IMR-90 (cell line): Measurements from ENCODE around the gene NOP16. TPM values are rescaled to one million over a fixed set of nuclear protein-coding genes. Genes with fewer than 3 reads are reported as not detected.

Source experiments
- ATAC-seq: fragments of 200-7000 bp; cut with Tn5 transposase; 2 replicates; pipeline ENCODE4 v1.9.1; 2020; ENCODE audit warnings: low read depth, mild to moderate bottlenecking, moderate library complexity
- BruUV-seq: library from RNA; stranded (reverse); fragments of 400-500 nt; replicated peaks from 2 replicates; lab custom pipeline; 2021; lab: Mats Ljungman, UMichigan
- CTCF ChIA-PET: fragments of 300-600 bp; formaldehyde crosslinking; extraction: SDS; loops from one replicate; lab custom pipeline; 2021; ENCODE audit warnings: antibody characterized with exemption; lab: Yijun Ruan, JAX
- POLR2A ChIA-PET: fragments of 300-600 bp; sonication (Branson Sonifier 250); formaldehyde crosslinking; loops from one replicate; lab custom pipeline; 2022; ENCODE audit warnings: antibody characterized with exemption; ENCODE audit not compliant: unreplicated experiment; lab: Charles Lee
- DNase-seq: peaks from one replicate; pipeline ENCODE4 v3.0.0; 2013
- H2AFZ ChIP-seq: replicated peaks from 2 replicates; pipeline ENCODE3; 2013; ENCODE audit warnings: low read length, mild to moderate bottlenecking; ENCODE audit not compliant: poor library complexity
- H2AK5ac ChIP-seq: 2 replicates; pipeline ENCODE4 v1.6.1; 2013; ENCODE audit warnings: low read depth, low read length, inconsistent platforms
- H2AK9ac ChIP-seq: replicated peaks from 2 replicates; pipeline ENCODE3; 2013; ENCODE audit warnings: mild to moderate bottlenecking, low read depth, low read length, moderate library complexity; ENCODE audit not compliant: poor library complexity
- H2BK120ac ChIP-seq: 2 replicates; pipeline ENCODE4 v1.6.1; 2013; ENCODE audit warnings: low read depth, low read length, inconsistent platforms
- H2BK15ac ChIP-seq: 3 replicates; pipeline ENCODE4 v1.6.1; 2013; ENCODE audit warnings: low read depth, low read length, inconsistent platforms
- H2BK20ac ChIP-seq: 2 replicates; pipeline ENCODE4 v1.6.1; 2013; ENCODE audit warnings: low read depth, mild to moderate bottlenecking, inconsistent platforms, low read length, moderate library complexity
- H2BK5ac ChIP-seq: 2 replicates; pipeline ENCODE4 v1.6.1; 2013; ENCODE audit warnings: mild to moderate bottlenecking, low read depth, low read length, inconsistent platforms; ENCODE audit not compliant: poor library complexity, severe bottlenecking
- H3K14ac ChIP-seq: replicated peaks from 2 replicates; pipeline ENCODE4 v1.6.1; 2013; ENCODE audit warnings: low read depth, low read length, inconsistent platforms
- H3K18ac ChIP-seq: 2 replicates; pipeline ENCODE4 v1.6.1; 2013; ENCODE audit warnings: low read depth, low read length, control low read depth
- H3K23ac ChIP-seq: 2 replicates; pipeline ENCODE4 v1.6.1; 2013; ENCODE audit warnings: low read depth, low read length, inconsistent platforms
- H3K27ac ChIP-seq: 2 replicates; pipeline ENCODE4 v1.5.1; 2013; ENCODE audit warnings: mild to moderate bottlenecking, control low read depth, low read length; ENCODE audit not compliant: insufficient read depth
- H3K27me3 ChIP-seq: 2 replicates; pipeline ENCODE4 v1.6.1; 2013; ENCODE audit warnings: low read length; ENCODE audit not compliant: control insufficient read depth, insufficient read depth
- H3K36me3 ChIP-seq: 2 replicates; pipeline ENCODE4 v1.6.1; 2013; ENCODE audit warnings: low read length, mixed read lengths; ENCODE audit not compliant: control insufficient read depth, insufficient read depth
- H3K4ac ChIP-seq: 2 replicates; pipeline ENCODE4 v1.6.1; 2013; ENCODE audit warnings: low read depth, low read length, inconsistent platforms
- H3K4me1 ChIP-seq: 2 replicates; pipeline ENCODE4 v1.6.1; 2013; ENCODE audit warnings: low read length, mixed read lengths; ENCODE audit not compliant: control insufficient read depth, insufficient read depth
- H3K4me2 ChIP-seq: 2 replicates; pipeline ENCODE4 v1.6.1; 2013; ENCODE audit warnings: low read depth, mild to moderate bottlenecking, control low read depth, low read length, moderate library complexity
- H3K4me3 ChIP-seq: 2 replicates; pipeline ENCODE4 v1.5.1; 2013; ENCODE audit warnings: low read depth, mild to moderate bottlenecking, control low read depth, low read length, moderate library complexity; ENCODE audit not compliant: insufficient read depth
- H3K56ac ChIP-seq: 2 replicates; pipeline ENCODE4 v1.6.1; 2013; ENCODE audit warnings: low read length, inconsistent platforms; ENCODE audit not compliant: insufficient read depth; ENCODE audit errors: extremely low read depth
- H3K79me1 ChIP-seq, 2 experiments: 2 replicates each; pipeline ENCODE4 v1.6.1; 2013; ENCODE audit warnings: low read length in 2 of 2, inconsistent platforms in 1 of 2, low read depth in 1 of 2
- H3K9ac ChIP-seq: 2 replicates; pipeline ENCODE4 v1.6.1; 2013; ENCODE audit warnings: low read depth, low read length, control low read depth
- H3K9me1 ChIP-seq: 2 replicates; pipeline ENCODE4 v1.6.1; 2013; ENCODE audit warnings: low read length, inconsistent platforms; ENCODE audit not compliant: insufficient read depth
- H3K9me3 ChIP-seq: 2 replicates; pipeline ENCODE4 v1.6.1; 2013; ENCODE audit warnings: low read length; ENCODE audit not compliant: control insufficient read depth, insufficient read depth
- H4K20me1 ChIP-seq: 2 replicates; pipeline ENCODE4 v1.6.1; 2013; ENCODE audit warnings: low read length, inconsistent platforms; ENCODE audit not compliant: insufficient read depth
- H4K5ac ChIP-seq: 2 replicates; pipeline ENCODE4 v1.6.1; 2013; ENCODE audit warnings: mild to moderate bottlenecking, low read depth, low read length, control low read depth
- H4K8ac ChIP-seq, 2 experiments: 2 replicates each; pipeline ENCODE4 v1.6.1; 2013; ENCODE audit warnings: low read depth in 2 of 2, low read length in 2 of 2, control low read depth in 1 of 2, inconsistent platforms in 1 of 2
- H4K91ac ChIP-seq: 2 replicates; pipeline ENCODE4 v1.6.1; 2013; ENCODE audit warnings: low read depth, low read length, inconsistent platforms; ENCODE audit not compliant: insufficient read depth
- BHLHE40 ChIP-seq: fragments of 150-350 bp; IDR thresholded peaks from 2 replicates; pipeline ENCODE4 v1.6.1; 2016; ENCODE audit warnings: mild to moderate bottlenecking, low read depth, low read length
- CEBPB ChIP-seq: IDR thresholded peaks from 2 replicates; pipeline ENCODE4 v1.6.1; 2012; ENCODE audit warnings: low read depth, low read length, improper control_type of control experiment
- CHD1 ChIP-seq: IDR thresholded peaks from 2 replicates; pipeline ENCODE4 v1.6.1; 2012; ENCODE audit warnings: low read depth, low read length, improper control_type of control experiment
- CTCF ChIP-seq: conservative IDR thresholded peaks from 2 replicates; pipeline ENCODE4 v1.5.1; 2012; ENCODE audit warnings: mild to moderate bottlenecking, low read depth, low read length, improper control_type of control experiment
- ELK1 ChIP-seq: fragments of 150-350 bp; IDR thresholded peaks from 2 replicates; pipeline ENCODE4 v1.6.1; 2016; ENCODE audit warnings: low read depth, mild to moderate bottlenecking, low read length, moderate library complexity, borderline replicate concordance
- FOS ChIP-seq: fragments of 150-350 bp; IDR thresholded peaks from 2 replicates; pipeline ENCODE4 v1.6.1; 2016; ENCODE audit warnings: low read depth, low read length
- MAFK ChIP-seq: IDR thresholded peaks from 2 replicates; pipeline ENCODE4 v1.6.1; 2012; ENCODE audit warnings: low read depth, low read length, improper control_type of control experiment
- MAZ ChIP-seq: IDR thresholded peaks from 2 replicates; pipeline ENCODE4 v1.6.1; 2012; ENCODE audit warnings: low read depth, mild to moderate bottlenecking, low read length, improper control_type of control experiment, moderate library complexity, borderline replicate concordance
- POLR2A ChIP-seq: IDR thresholded peaks from 2 replicates; pipeline ENCODE4 v1.6.1; 2012; ENCODE audit warnings: mild to moderate bottlenecking, low read depth, low read length
- RAD21 ChIP-seq: IDR thresholded peaks from 2 replicates; pipeline ENCODE4 v1.6.1; 2012; ENCODE audit warnings: low read length, improper control_type of control experiment
- USF2 ChIP-seq: fragments of 150-350 bp; IDR thresholded peaks from 2 replicates; pipeline ENCODE4 v1.6.1; 2017; ENCODE audit warnings: mild to moderate bottlenecking, antibody characterized with exemption, low read length, low read depth
- WGBS, 2 experiments: methylation state at CpG; one replicate each; pipeline versions ENCODE4 v1.1.5 to v1.1.7; 2013; ENCODE audit warnings: missing lambda C conversion rate in 2 of 2; ENCODE audit not compliant: insufficient read length in 1 of 2; ENCODE audit errors: extremely low coverage in 2 of 2; 5-methylcytosine and 5-hydroxymethylcytosine counted together
- dilution Hi-C: fragments of 300-500 bp; cut with HindIII; formaldehyde crosslinking; loops from one replicate; pipeline ENCODE4 v1.14.3; 2018; ENCODE audit warnings: low sequenced_read_pairs; ENCODE audit not compliant: unreplicated experiment
- in situ Hi-C: fragments of 300-500 bp; cut with MboI; formaldehyde crosslinking; loops from 3 replicates; pipeline ENCODE4 v1.14.3; 2019; ENCODE audit warnings: low sequenced_read_pairs, inconsistent platforms, mixed read lengths
- intact Hi-C: fragments of 100-400 bp; cut with micrococcal nuclease; formaldehyde crosslinking; loops from 2 replicates; pipeline ENCODE4 v1.10.0; 2022
- polyA plus RNA-seq, 3 experiments: library from polyadenylated mRNA; depleted of rRNA; stranded (reverse); fragments of >200 nt; gene quantifications; 2 replicates each; pipeline ENCODE4 v1.2.3, GENCODE V29; 2012; ENCODE audit warnings: low replicate concordance in 1 of 3
- total RNA-seq: library from RNA; depleted of rRNA; stranded (reverse); fragments of >200 nt; gene quantifications from 2 replicates; pipeline ENCODE4 v1.2.3, GENCODE V29; 2012

The NOP16 gene
- total and polyA plus RNA-seq, 2 of the 4 experiments (the other 2 are of a cell fraction) = 28.0 to 60.4 TPM

GRCh38 chr5:176400382-176401156, 12.2 kb upstream of the NOP16 start:
- BruUV-seq = no TSS peak
- intact Hi-C loops = no loop called here
- CTCF ChIA-PET = no interaction called here

More at GRCh38 chr5:176400382-176401156, 12.2 kb upstream of the NOP16 start:
- Histone ChIP-seq H3K4ac (no peak overlapping the region), H2AK9ac (peak overlapping the region; percentile 42), H3K56ac (no peak overlapping the region), H3K79me1 (peaks cover 6 to 19% of the 10 kb centered on the region in 2 experiments; a peak in 3 of 4 replicates), H2AK5ac (no peak overlapping the region), H3K23ac (no peak overlapping the region), H3K9ac (no peak overlapping the region), H4K5ac (no peak overlapping the region), H3K9me3 (no peaks in the 10 kb centered on the region), H2AFZ (peak overlapping the region; percentile 32), H2BK20ac (no peak overlapping the region), H3K27me3 (no peaks in the 10 kb centered on the region), H3K4me1 (no peaks in the 10 kb centered on the region; the same call in 1 of the 2 replicates), H2BK120ac (no peak overlapping the region), H3K18ac (no peak overlapping the region), H2BK15ac (no peak overlapping the region), H3K36me3 (peaks cover 14% of the 10 kb centered on the region), H4K20me1 (peaks cover 4% of the 10 kb centered on the region; the same call in 1 of the 2 replicates), H3K14ac (no peak overlapping the region; the same call in 1 of the 2 replicates), H3K9me1 (no peaks in the 10 kb centered on the region; the same call in 1 of the 2 replicates), H4K8ac (no peak overlapping the region), H2BK5ac (no peak overlapping the region), H3K27ac (no peak overlapping the region), H3K4me2 (no peak overlapping the region), H4K91ac (no peak overlapping the region), H3K4me3 (no peak overlapping the region)
- 88% methylated on average over 7 of the region's 17 CpGs; no CpG with 5 or more reads in 1 of the 2 experiments for WGBS, 2 experiments
- DNase-seq (no peak), ATAC-seq (no peak)
- TF ChIP-seq ELK1 (no peak), USF2 (no peak), CTCF (no peak), FOS (no peak), CHD1 (no peak), MAFK (no peak), MAZ (no peak), BHLHE40 (no peak), CEBPB (no peak), RAD21 (no peak), POLR2A (no peak)
- POLR2A ChIA-PET = no interaction called here
- in situ Hi-C loops = no loop called here
- dilution Hi-C loops = no loop called here
